Liver (tissue), 2 donors: Measurements from ENCODE around the gene ATXN7L3.

Experiments used
- CTCF ChIP-seq: fragments of 150-350 bp; IDR thresholded peaks from 2 replicates; pipeline ENCODE4 v1.5.1; 2017; ENCODE audit warnings: improper control_type of control experiment, low read depth, low read length; ENCODE audit not compliant: missing input control
- TF ChIP-seq, protein P1 (sequence below): IDR thresholded peaks from 2 replicates; pipeline ENCODE4 v1.6.1; 2016; ENCODE audit warnings: antibody characterized with exemption, mild to moderate bottlenecking
- donor health status: healthy.

DNA sequence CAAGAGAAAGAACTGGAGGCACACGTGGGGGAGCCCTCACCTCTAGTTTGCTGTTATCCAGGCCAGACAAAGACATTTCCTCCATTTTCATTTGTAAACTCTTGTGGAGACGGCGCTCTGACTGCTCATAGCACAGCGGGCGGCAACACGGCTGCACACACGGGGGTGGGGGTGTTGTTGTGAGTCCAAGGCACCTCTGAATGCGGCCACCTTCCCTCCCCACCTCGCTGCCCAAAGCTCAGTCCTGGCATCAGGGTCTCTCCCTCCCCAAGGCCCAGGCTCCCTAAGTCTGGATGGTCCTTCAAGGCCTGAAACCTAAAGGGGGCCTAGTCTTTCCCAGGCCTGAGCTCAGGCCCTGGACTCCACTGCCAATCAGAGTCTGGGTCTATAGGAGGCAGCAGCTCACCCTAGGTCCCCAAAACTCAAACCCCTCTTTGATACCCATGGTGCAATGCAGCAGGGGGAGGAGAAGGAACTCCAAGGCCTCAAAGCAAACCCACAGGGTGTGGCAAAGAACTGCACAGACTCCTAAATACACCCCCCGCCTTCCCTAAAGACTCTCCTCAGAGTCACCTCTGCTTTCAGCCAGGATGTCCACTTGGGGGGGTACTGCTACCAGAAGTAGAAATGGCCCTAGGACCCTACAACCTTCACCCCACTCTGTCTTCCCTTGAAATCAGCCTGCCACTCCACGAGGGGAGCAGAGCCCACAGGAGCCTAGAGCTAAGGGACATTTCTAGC lies 1.5 kb downstream of the ATXN7L3 start:
- no peak for TF ChIP-seq CTCF
- TF ChIP-seq, protein P1, sequence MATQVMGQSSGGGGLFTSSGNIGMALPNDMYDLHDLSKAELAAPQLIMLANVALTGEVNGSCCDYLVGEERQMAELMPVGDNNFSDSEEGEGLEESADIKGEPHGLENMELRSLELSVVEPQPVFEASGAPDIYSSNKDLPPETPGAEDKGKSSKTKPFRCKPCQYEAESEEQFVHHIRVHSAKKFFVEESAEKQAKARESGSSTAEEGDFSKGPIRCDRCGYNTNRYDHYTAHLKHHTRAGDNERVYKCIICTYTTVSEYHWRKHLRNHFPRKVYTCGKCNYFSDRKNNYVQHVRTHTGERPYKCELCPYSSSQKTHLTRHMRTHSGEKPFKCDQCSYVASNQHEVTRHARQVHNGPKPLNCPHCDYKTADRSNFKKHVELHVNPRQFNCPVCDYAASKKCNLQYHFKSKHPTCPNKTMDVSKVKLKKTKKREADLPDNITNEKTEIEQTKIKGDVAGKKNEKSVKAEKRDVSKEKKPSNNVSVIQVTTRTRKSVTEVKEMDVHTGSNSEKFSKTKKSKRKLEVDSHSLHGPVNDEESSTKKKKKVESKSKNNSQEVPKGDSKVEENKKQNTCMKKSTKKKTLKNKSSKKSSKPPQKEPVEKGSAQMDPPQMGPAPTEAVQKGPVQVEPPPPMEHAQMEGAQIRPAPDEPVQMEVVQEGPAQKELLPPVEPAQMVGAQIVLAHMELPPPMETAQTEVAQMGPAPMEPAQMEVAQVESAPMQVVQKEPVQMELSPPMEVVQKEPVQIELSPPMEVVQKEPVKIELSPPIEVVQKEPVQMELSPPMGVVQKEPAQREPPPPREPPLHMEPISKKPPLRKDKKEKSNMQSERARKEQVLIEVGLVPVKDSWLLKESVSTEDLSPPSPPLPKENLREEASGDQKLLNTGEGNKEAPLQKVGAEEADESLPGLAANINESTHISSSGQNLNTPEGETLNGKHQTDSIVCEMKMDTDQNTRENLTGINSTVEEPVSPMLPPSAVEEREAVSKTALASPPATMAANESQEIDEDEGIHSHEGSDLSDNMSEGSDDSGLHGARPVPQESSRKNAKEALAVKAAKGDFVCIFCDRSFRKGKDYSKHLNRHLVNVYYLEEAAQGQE: no peak
